GF-D8 (cell line): ENCODE data around the gene CD14.
"Not testable (repeated sequence)": the region's sequence is repeated elsewhere in the genome, so short reads cannot be mapped to it uniquely, and the experiment has no call there.

Experiments
- DNase-seq: peaks from one replicate; lab custom pipeline; 2025; lab: John Stamatoyannopoulos, UW

CD14 gene

GRCh38 chr5:140635291-140636257, 2.6 kb upstream of the CD14 start:
- DNase-seq, result no peak

- DNase-seq, result no peak
These were observed 1.1 kb upstream of the CD14 start for GRCh38 chr5:140634103-140634502.

DNA sequence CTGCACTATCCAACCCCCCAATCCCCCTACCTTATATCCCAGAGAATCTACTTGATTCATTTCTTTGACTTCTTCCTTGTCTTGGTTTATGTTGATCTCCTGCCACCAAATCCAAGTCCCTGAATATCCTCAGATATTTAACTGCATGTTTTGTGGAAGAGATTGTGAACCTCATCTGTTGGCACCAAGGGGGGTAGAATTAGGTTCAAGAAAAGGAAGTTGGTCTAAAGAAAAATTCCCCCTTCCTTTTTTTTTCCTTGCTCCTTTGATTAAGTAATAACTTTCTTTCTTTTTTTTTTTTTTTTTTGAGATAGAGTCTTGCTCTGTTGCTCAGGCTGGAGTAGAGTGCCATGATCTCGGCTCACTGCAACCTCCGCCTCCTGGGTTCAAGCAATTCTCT, 526 bp upstream of the CD14 start:
- no peak for DNase-seq

GRCh38 chr5:140632366-140633020, 482 bp downstream of the CD14 start:
- DNase-seq, result no peak

DNA sequence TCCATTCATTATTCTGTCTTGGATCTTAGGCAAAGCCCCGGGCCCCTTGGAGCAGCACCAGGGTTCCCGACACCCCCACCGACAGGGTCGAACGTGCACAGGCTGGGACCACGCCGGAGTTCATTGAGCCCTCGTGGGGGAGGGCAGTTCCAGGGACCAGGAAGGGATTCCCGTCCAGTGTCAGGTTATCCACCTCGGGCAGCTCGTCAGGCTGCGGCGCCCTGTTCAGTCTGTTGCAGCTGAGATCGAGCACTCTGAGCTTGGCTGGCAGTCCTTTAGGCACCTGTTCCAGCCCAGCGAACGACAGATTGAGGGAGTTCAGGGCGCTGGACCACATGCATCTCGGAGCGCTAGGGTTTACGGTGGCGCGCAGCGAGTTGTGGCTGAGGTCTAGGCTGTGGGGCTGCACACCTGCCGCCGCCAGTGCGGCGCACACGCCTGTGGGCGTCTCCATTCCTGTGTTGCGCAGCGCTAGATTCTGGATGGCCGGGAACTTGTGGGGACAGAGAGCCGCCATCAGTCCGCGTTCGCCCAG, 1.1 kb downstream of the CD14 start:
- DNase-seq, result no peak

- peak; percentile 17 for DNase-seq
These were observed 1.9 kb downstream of the CD14 start for GRCh38 chr5:140631036-140631417.

GRCh38 chr5:140630292-140631035, 2.5 kb downstream of the CD14 start:
- DNase-seq, result no peak

DNA sequence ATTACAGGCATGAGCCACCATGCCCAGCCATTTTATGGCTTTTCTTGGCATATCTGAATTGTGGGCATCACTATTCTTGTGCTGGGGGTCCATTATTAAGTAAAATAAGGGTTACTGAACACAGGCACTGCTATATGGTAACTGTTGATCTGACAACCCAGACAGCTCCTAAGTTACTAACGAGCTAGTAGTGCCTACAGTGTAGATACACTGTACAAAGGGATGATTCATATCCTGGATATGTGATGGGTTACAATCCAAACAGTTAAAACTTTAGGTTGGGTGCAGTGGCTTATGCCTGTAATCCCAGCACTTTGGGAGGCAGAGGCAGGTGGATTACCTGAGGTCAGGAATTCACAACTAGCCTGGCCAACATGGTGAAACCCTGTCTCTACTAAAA, 4.3 kb downstream of the CD14 start:
- DNase-seq, result no peak

- DNase-seq, result no peak
These were observed 5.0 kb downstream of the CD14 start for GRCh38 chr5:140627972-140628371.

DNA sequence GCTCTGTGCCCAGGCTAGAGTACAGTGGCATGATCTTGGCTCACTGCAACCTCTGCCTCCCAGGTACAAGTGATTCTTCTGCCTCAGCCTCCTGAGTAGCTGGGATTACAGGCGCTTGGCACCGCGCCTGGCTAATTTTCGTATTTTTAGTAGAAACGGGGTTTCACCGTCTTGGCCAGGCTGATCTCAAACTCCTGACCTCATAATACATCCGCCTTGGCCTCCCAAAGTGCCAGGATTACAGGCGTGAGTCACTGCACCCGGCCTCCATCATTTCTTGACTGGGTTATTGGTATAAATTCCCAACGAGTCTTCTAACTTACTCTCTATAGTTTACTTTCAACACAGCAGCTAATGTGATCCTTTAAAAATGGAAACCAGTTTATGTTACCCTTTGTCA, 8.1 kb downstream of the CD14 start:
- DNase-seq, result not testable (repeated sequence)

GRCh38 chr5:140623061-140623460, 9.9 kb downstream of the CD14 start:
- DNase-seq, result not testable (repeated sequence)

- DNase-seq, result no peak
These were observed 10.7 kb downstream of the CD14 start for GRCh38 chr5:140622301-140622700.

- no peak for DNase-seq
These were observed 21.9 kb downstream of the CD14 start for GRCh38 chr5:140611020-140611521.

GRCh38 chr5:140609126-140609525, 23.8 kb downstream of the CD14 start:
- DNase-seq, result peak; percentile 15

- no peak for DNase-seq
These were observed 24.3 kb downstream of the CD14 start for GRCh38 chr5:140608722-140609121.

- DNase-seq, result no peak
These were observed 25.9 kb downstream of the CD14 start for GRCh38 chr5:140607031-140607430.

DNA sequence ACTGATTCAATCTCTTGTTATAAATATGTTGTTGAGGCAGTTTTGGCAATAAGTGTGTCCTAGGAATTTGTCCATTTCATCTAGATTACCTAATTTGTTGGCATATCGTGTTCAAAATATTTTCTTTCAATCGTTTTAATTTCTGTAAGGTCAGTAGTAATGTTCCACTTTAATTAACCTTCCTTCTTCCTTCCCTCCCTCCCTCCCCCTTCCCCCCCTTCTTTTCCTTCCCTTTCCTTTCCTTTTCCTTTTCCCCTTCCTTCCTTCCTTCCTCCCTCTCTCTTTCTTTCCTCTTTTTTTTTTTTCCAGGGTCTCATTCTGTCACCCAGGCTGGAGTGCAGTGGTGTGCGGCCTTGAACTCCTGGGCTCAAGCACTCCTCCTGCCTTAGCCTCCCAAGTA, 27.1 kb downstream of the CD14 start:
- no peak for DNase-seq

GRCh38 chr5:140603734-140604133, 29.2 kb downstream of the CD14 start:
- no peak for DNase-seq

DNA sequence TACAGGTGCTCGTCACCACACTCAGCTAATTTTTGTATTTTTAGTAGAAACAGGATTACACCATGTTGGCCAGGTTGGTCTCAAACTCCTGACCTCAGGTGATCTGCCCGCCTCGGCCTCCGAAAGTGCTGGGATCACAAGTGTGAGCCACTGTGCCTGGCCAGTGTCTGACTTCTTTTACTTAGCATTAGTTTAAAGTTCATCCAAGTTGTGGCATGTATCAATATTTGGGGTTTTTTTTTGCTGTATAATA, 29.6 kb downstream of the CD14 start:
- not testable (repeated sequence) for DNase-seq

DNA sequence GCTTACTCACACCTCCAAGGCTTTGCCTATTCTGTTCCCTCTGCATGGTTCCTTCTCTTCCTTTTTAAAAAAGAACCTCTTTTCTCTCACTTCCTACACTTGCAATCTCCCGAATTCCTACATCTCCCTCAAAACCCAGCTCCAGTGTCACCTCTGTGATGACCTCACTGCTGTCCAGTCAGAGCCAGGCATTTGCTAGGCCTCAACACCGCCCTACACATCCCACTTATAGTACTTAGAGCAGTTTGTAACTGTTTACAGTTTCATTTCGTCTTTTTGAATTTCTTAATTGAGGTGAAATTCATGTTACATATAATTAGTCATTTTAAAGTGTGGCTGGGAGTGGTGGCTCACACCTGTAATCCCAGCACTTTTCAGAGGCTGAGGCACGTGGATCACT, 30.8 kb downstream of the CD14 start:
- DNase-seq, result no peak

GRCh38 chr5:140600096-140600495, 32.9 kb downstream of the CD14 start:
- DNase-seq, result no peak

DNA sequence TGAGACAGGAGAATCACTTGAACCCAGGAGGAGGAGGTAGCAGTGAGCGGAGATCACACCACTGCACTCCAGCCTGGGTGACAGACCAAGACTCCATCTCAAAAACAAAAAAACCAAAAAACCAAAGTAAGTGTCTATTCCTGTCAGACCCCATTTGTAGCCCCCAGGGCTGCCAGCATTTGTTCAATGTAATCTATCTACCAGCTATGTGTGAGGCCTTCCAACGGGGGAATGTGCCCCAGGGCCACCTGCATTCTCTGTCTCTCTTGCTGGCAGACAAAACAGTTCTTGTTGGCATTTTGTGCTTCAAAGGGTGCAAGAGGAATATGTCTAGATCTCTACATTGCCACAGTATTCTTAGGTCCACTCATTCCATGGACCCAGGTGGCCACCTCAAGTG, 34.1 kb downstream of the CD14 start:
- DNase-seq, result no peak
